Activated T-cell treated with anti-CD3 and anti-CD28 coated beads, Interleukin-2, amount 50 U/mL, for 72 hours (primary cell): ENCODE measurements around the gene HOGA1. TPM values are rescaled to one million over a fixed set of nuclear protein-coding genes. Genes with fewer than 3 reads are reported as not detected.

Experiments used
- ATAC-seq, 2 donors: fragments of 150-1000 bp; cut with Tn5 transposase; replicated peaks in 1 of 2; 2 replicates each; pipeline ENCODE4 v1.10.0; 2021; ENCODE audit warnings: moderate library complexity in 2 of 2, mild to moderate bottlenecking in 1 of 2
- DNase-seq, 2 donors: peaks; one replicate each; pipeline ENCODE4 v3.0.0; 2021 to 2022; ENCODE audit warnings: mixed read lengths in 1 of 2
- H3K27ac Mint-ChIP-seq: one replicate; pipeline ENCODE4 v1.8.0; 2022; ENCODE audit warnings: mild to moderate bottlenecking, moderate library complexity, mixed read lengths
- H3K27me3 Mint-ChIP-seq: one replicate; pipeline ENCODE4 v1.8.0; 2022; ENCODE audit warnings: low read depth, mixed read lengths
- H3K36me3 Mint-ChIP-seq, 2 donors: one replicate each; pipeline ENCODE4 v1.8.0; 2022; ENCODE audit warnings: mixed read lengths in 2 of 2, mild to moderate bottlenecking in 1 of 2; ENCODE audit not compliant: insufficient read depth in 2 of 2
- H3K4me1 Mint-ChIP-seq: one replicate; pipeline ENCODE4 v1.8.0; 2022; ENCODE audit warnings: low read depth, mixed read lengths
- H3K4me3 Mint-ChIP-seq, 2 donors: one replicate each; pipeline ENCODE4 v1.8.0; 2022; ENCODE audit warnings: mild to moderate bottlenecking in 2 of 2, mixed read lengths in 2 of 2, moderate library complexity in 2 of 2
- H3K9me3 Mint-ChIP-seq, 2 donors: one replicate each; pipeline ENCODE4 v1.8.0; 2022; ENCODE audit warnings: mixed read lengths in 2 of 2
- total RNA-seq, 2 donors: library from RNA; stranded (reverse); gene quantifications; one replicate each; pipeline ENCODE4 v1.2.3, GENCODE V29; 2022

HOGA1 gene
- total RNA-seq, 2 donors from 2014 or later: not detected

DNA sequence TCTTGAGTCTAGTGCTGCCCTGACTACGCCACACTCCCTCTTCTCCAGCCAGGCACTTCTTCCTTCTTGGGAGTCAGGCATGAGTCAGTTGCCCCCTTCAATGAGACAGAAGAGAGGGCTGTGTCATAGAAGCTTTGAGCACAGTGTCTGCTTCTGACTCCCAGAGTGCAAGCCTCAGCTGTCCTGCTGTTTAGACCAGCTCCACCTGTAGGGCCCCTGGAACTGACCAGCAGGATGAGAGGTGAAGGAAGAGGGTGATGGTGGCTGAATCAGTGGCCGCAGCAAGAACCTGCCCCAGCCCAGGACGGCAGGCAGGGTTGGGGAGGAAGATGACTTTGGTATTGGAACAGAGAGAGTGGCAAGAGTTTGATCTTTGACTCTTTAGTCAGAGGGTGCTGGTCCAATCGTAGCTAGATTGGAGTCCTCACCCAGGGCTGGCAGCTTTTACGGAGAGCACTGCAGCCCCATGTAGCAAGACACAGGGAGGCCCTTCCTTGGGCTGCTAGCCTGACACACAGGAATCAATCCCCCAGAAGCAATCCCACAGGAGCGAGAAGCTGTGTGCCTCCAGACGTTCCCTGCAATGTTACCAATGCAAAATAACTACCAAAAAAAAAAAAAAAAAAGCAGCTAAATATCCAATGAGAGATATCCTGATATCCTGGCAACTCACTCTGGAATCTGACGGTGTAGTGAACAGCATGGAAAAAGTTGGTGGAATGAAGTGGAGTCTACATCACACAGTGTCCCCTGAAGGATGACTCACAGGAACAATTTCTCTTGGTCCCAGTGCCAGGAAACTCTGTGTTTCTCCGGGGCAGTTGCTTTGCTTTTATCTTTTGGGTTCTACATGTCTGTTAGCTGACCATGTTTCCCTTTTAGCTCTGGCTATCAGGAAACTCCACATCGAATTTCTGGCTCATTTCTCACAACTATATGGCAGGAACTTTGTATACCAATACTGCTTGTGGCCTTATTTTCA lies 12.2 kb downstream of the HOGA1 start:
- ATAC-seq: no peak
- no peak overlapping the region for H3K4me3 Mint-ChIP-seq
- H3K4me1 Mint-ChIP-seq: no peaks in the 10 kb centered on the region
- no peaks in the 10 kb centered on the region for H3K27me3 Mint-ChIP-seq
- H3K36me3 Mint-ChIP-seq: no peaks in the 10 kb centered on the region
- DNase-seq: no peak
- H3K27ac Mint-ChIP-seq: no peak overlapping the region
- H3K9me3 Mint-ChIP-seq: no peaks in the 10 kb centered on the region

DNA sequence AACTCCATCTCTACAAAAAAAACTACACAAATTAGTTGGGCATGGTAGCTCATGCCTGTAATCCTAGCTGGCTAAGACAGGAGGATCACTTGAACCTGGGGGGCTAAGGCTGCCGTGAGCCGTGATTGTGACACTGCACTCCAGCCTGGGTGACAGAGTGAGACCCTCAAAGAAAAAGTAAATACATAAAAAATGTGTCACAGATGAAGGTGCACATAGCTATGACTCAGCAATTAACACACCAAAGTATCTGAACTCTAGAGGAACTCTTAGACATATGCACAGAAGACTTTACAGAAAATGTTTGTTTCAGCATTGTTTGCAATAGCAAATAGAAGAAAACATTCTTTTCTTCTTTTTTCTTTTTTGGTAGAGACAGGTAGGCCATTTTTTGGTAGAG lies 13.6 kb downstream of the HOGA1 start:
- H3K36me3 Mint-ChIP-seq: no peaks in the 10 kb centered on the region
- DNase-seq (no peak), ATAC-seq (no peak)
- no peaks in the 10 kb centered on the region for H3K9me3 Mint-ChIP-seq
- no peak overlapping the region for H3K4me3 Mint-ChIP-seq
- no peak overlapping the region for H3K27ac Mint-ChIP-seq
- H3K4me1 Mint-ChIP-seq: no peaks in the 10 kb centered on the region
- H3K27me3 Mint-ChIP-seq: no peaks in the 10 kb centered on the region

DNA sequence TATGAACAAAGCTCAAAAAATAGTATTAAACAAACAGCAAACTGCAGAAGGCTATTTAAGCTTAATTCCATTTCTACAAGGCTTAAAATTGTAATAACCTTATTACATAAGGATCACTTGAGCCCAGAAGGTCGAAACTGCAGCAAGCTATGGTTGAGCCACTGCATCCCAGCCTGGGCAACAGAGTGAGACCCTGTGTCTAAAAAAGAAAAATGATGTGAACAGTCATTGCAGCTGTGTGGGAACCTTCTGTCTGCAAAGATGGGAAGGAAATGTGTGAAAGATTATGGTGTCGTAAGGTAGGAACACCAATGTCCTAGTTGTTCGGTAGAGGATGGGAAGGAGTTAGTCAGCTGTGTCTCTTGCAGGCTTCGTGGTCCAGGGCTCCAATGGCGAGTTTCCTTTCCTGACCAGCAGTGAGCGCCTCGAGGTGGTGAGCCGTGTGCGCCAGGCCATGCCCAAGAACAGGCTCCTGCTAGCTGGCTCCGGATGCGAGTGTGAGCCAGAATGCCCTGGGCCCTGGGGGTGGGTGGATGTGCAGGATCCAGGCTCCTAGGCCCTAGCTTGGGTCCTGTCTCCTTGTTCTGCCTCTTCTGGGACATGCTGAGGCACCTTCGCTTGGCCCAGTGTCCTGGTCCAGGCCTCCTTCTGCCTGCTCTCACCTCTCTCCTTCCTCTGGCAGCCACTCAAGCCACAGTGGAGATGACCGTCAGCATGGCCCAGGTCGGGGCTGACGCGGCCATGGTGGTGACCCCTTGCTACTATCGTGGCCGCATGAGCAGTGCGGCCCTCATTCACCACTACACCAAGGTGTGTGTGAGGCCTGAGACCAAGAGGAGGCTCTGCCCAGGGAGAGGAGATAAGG lies 14.4 kb downstream of the HOGA1 start:
- Mint-ChIP-seq H3K27me3 (no peaks in the 10 kb centered on the region), H3K4me3 (no peak overlapping the region), H3K4me1 (no peaks in the 10 kb centered on the region), H3K27ac (no peak overlapping the region), H3K9me3 (no peaks in the 10 kb centered on the region), H3K36me3 (no peaks in the 10 kb centered on the region)
- no peak for DNase-seq
- no peak for ATAC-seq

DNA sequence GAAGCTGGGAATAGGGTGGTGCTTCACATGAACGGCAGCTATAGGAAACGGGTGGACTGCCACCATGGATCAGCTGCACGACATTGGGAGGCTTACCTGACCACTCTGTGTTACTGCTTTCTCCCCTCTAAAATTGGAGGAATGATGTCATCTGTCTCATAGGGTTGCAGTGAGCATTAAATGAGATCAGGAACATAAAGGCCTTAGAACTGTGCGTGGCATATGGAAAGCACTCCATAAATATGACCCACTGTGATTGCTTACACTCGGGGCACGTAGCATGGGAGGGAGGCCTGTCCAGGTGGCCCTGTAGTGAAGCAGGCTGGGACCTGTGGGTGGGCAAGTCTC lies 15.1 kb downstream of the HOGA1 start:
- no peak overlapping the region for H3K4me3 Mint-ChIP-seq
- H3K36me3 Mint-ChIP-seq: no peaks in the 10 kb centered on the region
- H3K27ac Mint-ChIP-seq: no peak overlapping the region
- DNase-seq: no peak
- H3K4me1 Mint-ChIP-seq: no peaks in the 10 kb centered on the region
- ATAC-seq: no peak
- H3K9me3 Mint-ChIP-seq: no peaks in the 10 kb centered on the region
- no peaks in the 10 kb centered on the region for H3K27me3 Mint-ChIP-seq

DNA sequence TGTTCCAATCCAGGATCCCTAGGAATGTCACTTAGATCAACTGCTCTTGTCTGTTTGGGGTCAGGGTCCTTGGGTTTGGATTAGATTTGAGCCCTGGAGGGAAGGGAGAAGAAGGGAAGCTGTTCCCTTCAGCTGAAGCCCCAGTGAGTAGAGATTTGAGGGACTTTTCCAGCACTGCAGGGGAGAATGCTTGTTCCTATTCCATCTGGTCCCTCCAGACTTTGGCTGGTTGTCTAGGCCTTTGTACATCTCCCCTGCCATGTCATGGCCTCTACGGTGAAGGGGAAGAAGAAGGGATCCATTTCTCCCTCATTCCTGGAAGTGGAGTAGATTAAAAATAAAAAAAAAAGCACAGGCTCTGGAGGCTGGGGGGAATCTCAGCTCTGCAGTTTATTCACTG lies 16.4 kb downstream of the HOGA1 start:
- H3K27me3 Mint-ChIP-seq: no peaks in the 10 kb centered on the region
- no peaks in the 10 kb centered on the region for H3K9me3 Mint-ChIP-seq
- no peak for DNase-seq
- H3K4me3 Mint-ChIP-seq: no peak overlapping the region
- no peak for ATAC-seq
- H3K27ac Mint-ChIP-seq: no peak overlapping the region
- no peaks in the 10 kb centered on the region for H3K4me1 Mint-ChIP-seq
- no peaks in the 10 kb centered on the region for H3K36me3 Mint-ChIP-seq

- no peaks in the 10 kb centered on the region for H3K9me3 Mint-ChIP-seq
- no peak overlapping the region for H3K4me3 Mint-ChIP-seq
- H3K27ac Mint-ChIP-seq: no peak overlapping the region
- no peaks in the 10 kb centered on the region for H3K4me1 Mint-ChIP-seq
- no peaks in the 10 kb centered on the region for H3K27me3 Mint-ChIP-seq
- no peaks in the 10 kb centered on the region for H3K36me3 Mint-ChIP-seq
- DNase-seq: no peak
- ATAC-seq: no peak
These were observed 17.4 kb downstream of the HOGA1 start for GRCh38 chr10:97601268-97602215.

GRCh38 chr10:97607095-97607636 lies 23.0 kb downstream of the HOGA1 start:
- Mint-ChIP-seq H3K36me3 (no peaks in the 10 kb centered on the region), H3K27ac (no peak overlapping the region), H3K4me3 (no peak overlapping the region), H3K9me3 (no peaks in the 10 kb centered on the region), H3K4me1 (no peaks in the 10 kb centered on the region), H3K27me3 (no peaks in the 10 kb centered on the region)
- DNase-seq: no peak
- no peak for ATAC-seq

GRCh38 chr10:97608991-97609561 lies 24.9 kb downstream of the HOGA1 start:
- no peak overlapping the region for H3K27ac Mint-ChIP-seq

DNA sequence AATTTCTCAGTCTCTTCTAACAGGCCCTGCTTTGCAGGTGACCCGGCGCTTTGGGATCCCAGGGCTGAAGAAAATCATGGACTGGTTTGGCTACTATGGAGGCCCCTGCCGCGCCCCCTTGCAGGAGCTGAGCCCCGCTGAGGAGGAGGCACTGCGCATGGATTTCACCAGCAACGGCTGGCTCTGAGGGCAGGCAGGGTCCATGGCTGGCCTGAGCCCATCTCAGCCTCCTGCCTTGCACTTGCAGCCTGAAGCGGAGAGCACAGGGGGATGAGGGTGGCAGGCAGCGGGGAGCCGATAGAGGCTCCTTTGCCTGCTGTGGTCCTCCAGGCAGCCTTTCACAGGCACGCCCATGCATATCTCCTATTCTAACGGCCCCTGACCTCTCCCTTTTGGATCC lies 27.3 kb downstream of the HOGA1 start:
- no peaks in the 10 kb centered on the region for H3K9me3 Mint-ChIP-seq
- no peaks in the 10 kb centered on the region for H3K4me1 Mint-ChIP-seq
- H3K27me3 Mint-ChIP-seq: no peaks in the 10 kb centered on the region
- no peaks in the 10 kb centered on the region for H3K36me3 Mint-ChIP-seq
- H3K27ac Mint-ChIP-seq: no peak overlapping the region
- ATAC-seq: no peak
- H3K4me3 Mint-ChIP-seq: no peak overlapping the region
- no peak for DNase-seq

More at GRCh38 chr10:97608991-97609561, 24.9 kb downstream of the HOGA1 start:
- Mint-ChIP-seq H3K4me3 (no peak overlapping the region), H3K9me3 (no peaks in the 10 kb centered on the region), H3K27me3 (no peaks in the 10 kb centered on the region), H3K36me3 (no peaks in the 10 kb centered on the region), H3K4me1 (no peaks in the 10 kb centered on the region)
- no peak for DNase-seq
- ATAC-seq: no peak

DNA sequence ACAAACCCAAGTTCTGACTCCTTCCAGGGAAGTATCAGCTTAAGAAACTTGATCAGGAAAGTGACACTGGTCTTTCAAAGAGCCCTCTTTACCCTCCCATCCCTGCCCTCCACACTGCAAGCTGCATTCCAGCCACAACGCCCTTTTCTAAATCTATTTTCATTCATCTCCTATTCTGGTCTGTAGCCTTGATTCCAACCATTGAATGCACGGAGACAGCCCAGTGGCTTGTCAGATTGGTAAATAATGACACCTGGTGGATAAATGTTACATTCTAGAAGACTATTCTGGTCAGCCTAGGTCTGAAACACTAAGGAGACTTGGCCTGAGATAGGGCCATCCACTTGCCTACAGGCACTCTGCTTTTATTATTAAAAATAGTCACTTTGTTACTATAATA lies 28.2 kb downstream of the HOGA1 start:
- DNase-seq (no peak), ATAC-seq (peak in 1 of 2 donors; percentile 32)
- no peaks in the 10 kb centered on the region for H3K4me1 Mint-ChIP-seq
- H3K36me3 Mint-ChIP-seq: no peaks in the 10 kb centered on the region
- no peaks in the 10 kb centered on the region for H3K9me3 Mint-ChIP-seq
- no peaks in the 10 kb centered on the region for H3K27me3 Mint-ChIP-seq
- no peak overlapping the region for H3K4me3 Mint-ChIP-seq
- H3K27ac Mint-ChIP-seq: no peak overlapping the region

- H3K9me3 Mint-ChIP-seq: no peaks in the 10 kb centered on the region
- H3K27me3 Mint-ChIP-seq: no peaks in the 10 kb centered on the region
- H3K27ac Mint-ChIP-seq: no peak overlapping the region
- H3K4me1 Mint-ChIP-seq: no peaks in the 10 kb centered on the region
- DNase-seq: no peak
- ATAC-seq: no peak
- no peak overlapping the region for H3K4me3 Mint-ChIP-seq
- H3K36me3 Mint-ChIP-seq: no peaks in the 10 kb centered on the region
These were observed 34.1 kb downstream of the HOGA1 start for GRCh38 chr10:97618285-97618684.

GRCh38 chr10:97618733-97619132 lies 34.5 kb downstream of the HOGA1 start:
- Mint-ChIP-seq H3K9me3 (no peaks in the 10 kb centered on the region), H3K27ac (no peak overlapping the region), H3K27me3 (no peaks in the 10 kb centered on the region), H3K4me3 (no peak overlapping the region), H3K4me1 (no peaks in the 10 kb centered on the region), H3K36me3 (no peaks in the 10 kb centered on the region)
- ATAC-seq (no peak), DNase-seq (no peak)
